GM18868 (cell line): ENCODE results near the gene SP7.

ENCODE experiments used
- ATAC-seq: cut with Tn5 transposase; IDR thresholded peaks from one replicate; pipeline ENCODE4 v1.9.1; 2021; ENCODE audit warnings: mild to moderate bottlenecking, moderate library complexity; ENCODE audit not compliant: unreplicated experiment

Gene SP7

GRCh38 chr12:53279283-53279869 lies 56.8 kb downstream of the SP7 start:
- ATAC-seq = no peak

- ATAC-seq = no peak
These were observed 58.2 kb downstream of the SP7 start for GRCh38 chr12:53277981-53278380.
